ENCODE data around the gene ZNF575. TPM values are rescaled to one million over a fixed set of nuclear protein-coding genes. Genes with fewer than 3 reads are reported as not detected.
"Not testable (repeated sequence)": the region's sequence is repeated elsewhere in the genome, so short reads cannot be mapped to it uniquely, and the experiment has no call there.

Gene ZNF575
- total RNA-seq, 2 experiments from 2014 or later = 3.1 to 5.2 TPM

DNA sequence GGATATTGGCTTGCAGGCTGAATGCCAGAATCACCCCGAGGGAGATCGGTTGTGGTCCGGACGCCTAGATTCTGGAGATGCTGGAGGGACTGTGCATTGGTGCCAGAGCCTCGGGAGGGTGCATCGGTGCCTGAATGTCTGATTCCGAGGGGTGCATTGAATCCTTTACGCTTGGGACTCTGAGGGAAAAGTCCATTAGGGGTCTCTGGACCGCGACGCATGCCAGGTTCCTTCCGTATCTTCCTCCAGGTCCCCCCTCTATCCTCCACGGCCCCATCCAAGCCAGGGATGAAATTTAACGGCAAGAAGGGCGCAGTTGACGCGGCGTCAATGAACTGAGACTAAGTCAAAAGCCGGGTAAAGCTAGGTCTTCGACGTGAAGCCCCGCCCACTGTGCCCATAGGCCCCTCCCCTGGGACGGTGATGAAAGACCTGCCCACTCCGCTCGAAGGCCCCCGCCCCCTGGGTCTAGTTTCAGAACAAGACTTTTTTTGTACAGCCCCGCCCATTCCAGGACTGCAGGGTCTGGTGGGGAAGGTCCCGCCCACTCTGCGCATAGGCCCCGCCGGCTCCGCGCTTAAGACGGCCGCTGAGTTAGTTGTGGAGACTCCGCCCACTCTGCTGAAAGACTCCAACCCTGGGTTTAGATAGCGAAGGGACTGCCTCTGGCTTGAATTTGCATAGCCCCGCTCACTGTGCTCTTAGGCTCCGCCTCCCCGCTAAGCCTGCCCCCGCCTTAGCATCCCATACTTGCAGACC lies 737 bp downstream of the ZNF575 start:
- peak; percentile 100 for DNase-seq
- no peaks in the 10 kb centered on the region for H3K27me3 Mint-ChIP-seq (ENCODE audit: low read depth)
- H3K4me3 Mint-ChIP-seq = peak overlapping the region; percentile 80
- H3K36me3 Mint-ChIP-seq (ENCODE audit: low read depth) = peaks cover 15% of the 10 kb centered on the region
- peak overlapping the region; percentile 87 for H3K27ac Mint-ChIP-seq
- CTCF ChIA-PET = interaction anchor here (0.6 to 3.2 kb wide), 4 partner anchors 14 to 233 kb away, joined by 3 to 14 read pairs (median 4); no protein-coding TSS in a partner anchor
- intact Hi-C loops (cut with micrococcal nuclease) = loop anchor here (1.0 to 2.0 kb wide), 9 partner anchors 8 to 231 kb away; partner anchors contain the start of genes IRGQ, PHLDB3, PINLYP and SMG9
- H3K4me1 Mint-ChIP-seq (ENCODE audit: low read depth) = peaks cover 15% of the 10 kb centered on the region
- H3K9me3 Mint-ChIP-seq = peaks cover 5% of the 10 kb centered on the region

DNA sequence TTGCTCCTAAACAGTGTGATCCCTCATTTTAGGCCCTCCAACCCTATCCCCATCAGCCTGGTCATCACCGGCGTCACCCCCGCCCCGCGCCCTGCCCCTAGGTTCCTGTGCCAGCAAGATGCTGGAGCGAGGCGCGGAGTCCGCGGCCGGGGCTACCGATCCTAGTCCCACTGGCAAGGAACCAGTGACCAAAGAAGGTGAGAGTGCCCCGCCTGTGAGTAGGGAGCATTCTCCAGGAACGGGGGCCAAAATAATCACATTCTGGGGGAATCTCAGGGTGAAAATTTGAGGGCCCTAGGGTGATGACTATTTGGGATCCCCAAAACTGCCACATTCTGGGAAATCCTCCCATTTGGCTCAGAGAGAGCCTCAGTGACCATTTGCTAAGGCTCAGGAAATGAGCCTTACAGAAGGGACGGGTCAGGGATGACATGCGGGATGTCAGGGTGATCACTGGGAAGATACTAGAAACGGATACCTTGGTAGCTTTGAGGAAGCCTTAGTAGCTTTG lies 1.4 kb downstream of the ZNF575 start:
- Mint-ChIP-seq H3K9me3 (peaks cover 10% of the 10 kb centered on the region), H3K27me3 (ENCODE audit: low read depth) (no peaks in the 10 kb centered on the region)
- CTCF ChIA-PET = interaction anchor here (0.6 to 4.0 kb wide), 6 partner anchors 9 to 232 kb away, joined by 3 to 28 read pairs (median 10); partner anchors contain the start of genes IRGQ and ZNF576

DNA sequence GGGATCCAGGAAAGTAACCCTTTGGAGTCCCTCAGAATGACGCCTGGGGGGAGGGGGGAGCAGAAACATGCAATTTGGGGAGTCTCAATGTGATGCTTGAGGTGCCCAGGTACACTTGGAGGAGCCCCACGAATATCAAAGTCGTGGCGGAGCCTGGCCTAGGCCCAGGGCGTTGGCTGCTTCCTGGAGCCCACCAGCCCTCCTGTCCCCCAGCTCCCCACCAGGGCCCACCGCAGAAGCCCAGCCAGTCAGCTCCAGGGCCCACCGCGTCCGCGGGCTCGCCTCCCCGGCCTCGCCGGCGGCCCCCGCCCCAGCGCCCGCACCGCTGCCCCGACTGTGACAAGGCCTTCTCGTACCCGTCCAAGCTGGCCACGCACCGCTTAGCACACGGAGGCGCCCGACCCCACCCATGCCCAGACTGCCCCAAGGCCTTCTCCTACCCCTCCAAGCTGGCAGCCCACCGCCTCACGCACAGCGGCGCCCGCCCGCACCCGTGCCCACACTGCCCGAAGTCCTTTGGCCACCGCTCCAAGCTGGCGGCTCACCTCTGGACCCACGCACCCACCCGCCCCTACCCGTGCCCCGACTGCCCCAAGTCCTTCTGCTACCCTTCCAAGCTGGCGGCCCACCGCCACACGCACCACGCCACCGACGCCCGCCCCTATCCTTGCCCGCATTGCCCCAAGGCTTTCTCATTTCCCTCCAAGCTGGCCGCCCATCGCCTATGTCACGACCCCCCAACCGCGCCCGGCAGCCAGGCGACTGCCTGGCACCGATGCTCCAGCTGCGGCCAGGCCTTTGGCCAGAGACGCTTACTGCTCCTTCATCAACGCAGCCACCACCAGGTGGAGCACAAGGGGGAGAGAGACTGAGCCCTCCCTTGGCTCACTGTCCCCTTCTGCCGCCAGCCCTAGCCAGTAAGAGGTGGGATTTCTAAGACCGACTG lies 2.1 kb downstream of the ZNF575 start:
- Mint-ChIP-seq H3K4me1 (ENCODE audit: low read depth) (peaks cover 15% of the 10 kb centered on the region), H3K36me3 (ENCODE audit: low read depth) (peaks cover 26% of the 10 kb centered on the region), H3K9me3 (peaks cover 11% of the 10 kb centered on the region), H3K4me3 (no peak overlapping the region), H3K27ac (peak overlapping the region; percentile 74), H3K27me3 (ENCODE audit: low read depth) (no peaks in the 10 kb centered on the region)
- CTCF ChIA-PET = interaction anchor here (0.5 to 4.0 kb wide), 6 partner anchors 10 to 130 kb away, joined by 3 to 28 read pairs (median 4); partner anchors contain the start of genes IRGQ and ZNF576
- intact Hi-C loops (cut with micrococcal nuclease) = loop anchor here (1.0 kb wide), 1 partner anchor 219 kb away; the partner anchor contains the start of gene SMG9
- peak; percentile 28 for DNase-seq

More for the DNA sequence above, 1.4 kb downstream of the ZNF575 start:
- peak overlapping the region; percentile 80 for H3K4me3 Mint-ChIP-seq
- intact Hi-C loops (cut with micrococcal nuclease) = loop anchor here (1.0 kb wide), 1 partner anchor 220 kb away; the partner anchor contains the start of gene SMG9
- H3K4me1 Mint-ChIP-seq (ENCODE audit: low read depth) = peaks cover 15% of the 10 kb centered on the region
- DNase-seq = no peak
- H3K36me3 Mint-ChIP-seq (ENCODE audit: low read depth) = peaks cover 20% of the 10 kb centered on the region
- H3K27ac Mint-ChIP-seq = peak overlapping the region; percentile 87

DNA sequence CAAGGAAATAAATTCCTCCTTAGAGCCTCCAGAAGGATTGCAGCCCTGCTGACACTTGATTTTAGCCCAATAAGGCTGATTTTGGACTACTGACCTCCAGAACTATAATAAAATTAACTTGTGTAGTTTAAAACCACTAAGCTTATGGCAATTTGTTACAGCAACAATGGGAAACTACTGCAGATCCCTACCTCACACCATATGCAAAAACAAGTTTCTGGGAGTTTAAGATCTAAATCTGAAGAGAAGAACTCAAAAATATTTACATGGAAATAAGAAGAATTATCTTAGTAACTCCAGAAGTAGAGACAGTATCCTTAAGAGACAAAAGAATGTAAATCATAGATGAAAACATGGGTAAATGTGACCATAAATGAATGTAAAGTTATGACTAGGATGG lies 5.9 kb downstream of the ZNF575 start:
- no peaks in the 10 kb centered on the region for H3K27me3 Mint-ChIP-seq (ENCODE audit: low read depth)
- peaks cover 11% of the 10 kb centered on the region for H3K9me3 Mint-ChIP-seq
- peaks cover 50% of the 10 kb centered on the region for H3K36me3 Mint-ChIP-seq (ENCODE audit: low read depth)
- intact Hi-C loops (cut with micrococcal nuclease) = no loop called here
- DNase-seq = no peak
- no peak overlapping the region for H3K4me3 Mint-ChIP-seq
- H3K4me1 Mint-ChIP-seq (ENCODE audit: low read depth) = peaks cover 6% of the 10 kb centered on the region
- CTCF ChIA-PET = interaction anchor here (1.6 kb wide), 1 partner anchor 16 kb away, joined by 3 read pairs; no protein-coding TSS in a partner anchor
- peak overlapping the region; percentile 0 for H3K27ac Mint-ChIP-seq

DNA sequence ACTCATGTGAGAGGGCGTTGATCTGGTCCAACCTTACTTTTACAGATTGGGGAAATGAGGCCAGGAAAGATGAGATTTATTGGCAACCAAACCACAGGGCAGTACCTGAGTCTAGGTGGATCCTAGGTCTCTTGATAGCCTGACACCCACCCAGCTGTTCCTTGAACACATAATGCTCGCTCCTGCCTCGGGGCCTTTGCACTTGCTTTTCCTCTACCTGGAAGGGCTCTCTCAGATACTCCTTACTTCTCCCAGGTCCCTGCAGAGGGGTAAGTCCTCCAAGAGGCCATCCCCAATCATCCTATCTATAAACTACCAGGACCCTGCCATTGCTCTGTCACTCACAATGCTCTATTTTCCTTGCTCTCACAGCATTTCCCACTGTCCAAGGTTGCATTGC lies 7.4 kb downstream of the ZNF575 start:
- H3K36me3 Mint-ChIP-seq (ENCODE audit: low read depth) = peaks cover 55% of the 10 kb centered on the region
- H3K27ac Mint-ChIP-seq = no peak overlapping the region
- H3K4me1 Mint-ChIP-seq (ENCODE audit: low read depth) = peaks cover under 1% of the 10 kb centered on the region
- peaks cover 11% of the 10 kb centered on the region for H3K9me3 Mint-ChIP-seq
- CTCF ChIA-PET = interaction anchor here (1.6 kb wide), 1 partner anchor 15 kb away, joined by 3 read pairs; no protein-coding TSS in a partner anchor
- DNase-seq = no peak
- intact Hi-C loops (cut with micrococcal nuclease) = no loop called here
- H3K27me3 Mint-ChIP-seq (ENCODE audit: low read depth) = no peaks in the 10 kb centered on the region
- no peak overlapping the region for H3K4me3 Mint-ChIP-seq

DNA sequence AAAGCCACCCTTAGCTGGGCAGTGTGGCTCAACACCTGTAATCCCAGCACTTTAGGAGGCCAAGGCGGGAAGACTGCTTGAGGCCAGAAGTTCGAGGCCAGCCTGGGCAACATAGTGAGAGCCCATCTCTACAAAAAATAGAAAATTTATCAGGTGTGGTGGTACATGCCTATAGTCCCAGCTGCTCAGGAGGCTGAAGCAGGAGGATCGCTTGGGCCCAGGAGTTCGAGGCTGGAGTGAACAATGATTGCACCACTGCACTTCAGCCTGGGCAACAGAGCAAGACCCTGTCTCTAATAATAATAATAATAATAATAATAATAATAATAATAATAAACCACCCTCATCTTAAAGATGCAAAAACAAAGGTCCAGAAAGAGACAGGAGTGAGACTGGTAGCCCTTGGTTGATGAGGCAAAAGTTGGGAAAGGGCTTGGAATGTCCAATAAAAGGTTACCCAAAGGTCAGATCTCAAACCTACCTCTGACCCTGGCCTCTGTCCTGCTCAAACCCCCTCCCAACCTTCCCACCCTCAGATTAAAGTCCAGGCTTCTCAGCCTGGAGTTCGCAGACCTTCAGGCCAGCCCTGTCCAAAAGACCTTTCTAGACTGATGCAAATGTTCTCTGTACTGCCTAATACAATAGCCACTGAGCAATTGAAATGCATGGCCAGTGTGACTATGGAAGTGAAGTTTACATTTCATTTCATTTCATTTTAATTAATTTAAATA lies 9.1 kb downstream of the ZNF575 start:
- H3K9me3 Mint-ChIP-seq = peaks cover 11% of the 10 kb centered on the region
- intact Hi-C loops (cut with micrococcal nuclease) = no loop called here
- H3K27me3 Mint-ChIP-seq (ENCODE audit: low read depth) = no peaks in the 10 kb centered on the region
- no peak overlapping the region for H3K27ac Mint-ChIP-seq
- no peak overlapping the region for H3K4me3 Mint-ChIP-seq
- no peak for DNase-seq
- H3K4me1 Mint-ChIP-seq (ENCODE audit: low read depth) = no peaks in the 10 kb centered on the region
- CTCF ChIA-PET = interaction anchor here (2.2 kb wide), 1 partner anchor 13 kb away, joined by 8 read pairs; no protein-coding TSS in a partner anchor
- peaks cover 55% of the 10 kb centered on the region for H3K36me3 Mint-ChIP-seq (ENCODE audit: low read depth)

DNA sequence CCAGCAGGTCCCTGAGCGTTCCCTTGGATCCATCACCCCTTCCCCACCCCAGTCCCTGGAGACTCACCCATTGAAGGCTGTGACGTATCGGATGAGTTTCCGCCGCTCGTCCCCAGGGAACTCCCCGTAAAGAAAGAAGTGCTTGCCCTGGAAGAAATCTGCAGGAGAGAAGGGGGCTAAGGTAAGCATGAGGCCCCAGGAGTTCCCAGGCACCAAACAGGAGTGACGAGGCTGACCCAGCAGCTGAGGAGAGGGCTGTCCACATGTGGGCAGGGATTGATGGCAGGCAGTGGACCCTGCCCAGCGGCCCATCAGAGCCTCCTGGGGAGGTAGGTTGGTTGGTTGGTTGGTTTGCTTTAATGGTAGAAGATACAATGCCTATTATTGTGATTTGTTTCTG lies 11.1 kb downstream of the ZNF575 start:
- Mint-ChIP-seq H3K4me3 (no peak overlapping the region), H3K27ac (no peak overlapping the region), H3K4me1 (ENCODE audit: low read depth) (no peaks in the 10 kb centered on the region), H3K9me3 (peaks cover 3% of the 10 kb centered on the region), H3K27me3 (ENCODE audit: low read depth) (no peaks in the 10 kb centered on the region), H3K36me3 (ENCODE audit: low read depth) (peaks cover 40% of the 10 kb centered on the region)
- intact Hi-C loops (cut with micrococcal nuclease) = no loop called here
- DNase-seq = no peak
- CTCF ChIA-PET = interaction anchor here (2.2 kb wide), 1 partner anchor 11 kb away, joined by 8 read pairs; no protein-coding TSS in a partner anchor

DNA sequence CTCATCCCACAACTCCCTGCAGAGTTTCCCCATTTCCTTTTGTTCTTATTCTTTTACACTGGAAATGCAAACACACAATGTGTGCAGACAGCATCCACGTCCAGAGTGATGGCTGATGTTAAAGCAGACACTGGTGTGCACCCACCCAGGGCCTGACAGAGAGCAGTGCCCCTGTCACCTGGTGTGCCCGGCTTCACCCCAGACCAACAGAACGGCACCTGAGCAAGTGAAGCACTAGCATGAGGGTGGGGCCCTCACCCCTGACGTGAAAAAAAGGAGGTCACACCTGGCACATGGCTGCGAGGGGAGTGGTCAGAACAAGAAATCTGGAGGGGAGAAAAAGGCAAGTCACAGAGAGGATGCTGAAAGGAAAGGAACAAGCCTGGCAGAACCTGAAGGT lies 12.3 kb downstream of the ZNF575 start:
- H3K36me3 Mint-ChIP-seq (ENCODE audit: low read depth) = peaks cover 30% of the 10 kb centered on the region
- H3K9me3 Mint-ChIP-seq = no peaks in the 10 kb centered on the region
- H3K27ac Mint-ChIP-seq = peak overlapping the region; percentile 50

DNA sequence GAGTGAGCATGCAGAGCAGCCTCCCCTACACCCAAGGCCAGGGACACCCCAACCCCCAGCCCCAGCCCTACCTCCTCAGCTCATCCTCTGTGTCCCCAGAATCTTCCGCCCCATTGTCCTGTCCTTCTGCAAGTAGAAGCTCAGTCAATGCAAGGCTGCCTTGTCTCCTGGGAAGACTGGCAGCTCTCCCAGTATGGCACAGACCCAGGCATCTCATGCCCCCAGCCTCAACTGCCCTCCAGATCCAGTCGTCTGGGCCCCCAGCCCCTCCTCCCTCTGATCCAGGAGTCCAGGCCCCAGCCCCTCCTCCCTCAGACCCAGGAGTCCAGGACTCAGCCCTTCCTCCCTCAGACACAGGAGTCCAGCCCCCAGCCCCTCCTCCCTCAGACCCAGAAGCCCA lies 13.0 kb downstream of the ZNF575 start:
- Mint-ChIP-seq H3K27ac (no peak overlapping the region), H3K27me3 (ENCODE audit: low read depth) (no peaks in the 10 kb centered on the region), H3K36me3 (ENCODE audit: low read depth) (peaks cover 32% of the 10 kb centered on the region), H3K4me3 (no peak overlapping the region), H3K9me3 (no peaks in the 10 kb centered on the region), H3K4me1 (ENCODE audit: low read depth) (no peaks in the 10 kb centered on the region)
- intact Hi-C loops (cut with micrococcal nuclease) = no loop called here
- no peak for DNase-seq
- CTCF ChIA-PET = interaction anchor here (1.8 kb wide), 1 partner anchor 9 kb away, joined by 6 read pairs; no protein-coding TSS in a partner anchor

More for the DNA sequence above, 12.3 kb downstream of the ZNF575 start:
- H3K4me3 Mint-ChIP-seq = no peak overlapping the region
- no peaks in the 10 kb centered on the region for H3K4me1 Mint-ChIP-seq (ENCODE audit: low read depth)
- no peak for DNase-seq
- intact Hi-C loops (cut with micrococcal nuclease) = no loop called here
- CTCF ChIA-PET = interaction anchor here (1.8 kb wide), 1 partner anchor 10 kb away, joined by 6 read pairs; no protein-coding TSS in a partner anchor
- H3K27me3 Mint-ChIP-seq (ENCODE audit: low read depth) = no peaks in the 10 kb centered on the region

DNA sequence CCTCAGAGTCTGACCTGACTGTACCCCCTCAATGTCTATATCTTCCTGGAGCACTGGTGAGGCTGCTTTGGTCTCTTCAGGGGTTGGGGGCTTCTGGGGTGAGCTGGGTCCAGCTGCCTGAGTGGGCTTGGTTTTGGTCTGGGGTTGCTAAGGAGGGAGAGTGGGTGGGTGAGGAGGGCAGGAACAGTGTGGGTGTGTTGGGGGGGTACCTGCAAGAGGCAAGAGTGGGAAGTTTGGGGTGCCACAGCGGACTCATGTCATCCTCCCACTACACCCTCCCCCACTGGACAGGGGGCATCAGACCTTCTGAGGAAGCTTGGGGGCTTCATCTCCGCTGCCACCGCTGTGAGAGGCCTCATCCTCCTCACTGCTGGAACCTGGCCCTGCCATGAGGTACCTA lies 13.6 kb downstream of the ZNF575 start:
- CTCF ChIA-PET = interaction anchor here (1.8 kb wide), 1 partner anchor 9 kb away, joined by 6 read pairs; no protein-coding TSS in a partner anchor

DNA sequence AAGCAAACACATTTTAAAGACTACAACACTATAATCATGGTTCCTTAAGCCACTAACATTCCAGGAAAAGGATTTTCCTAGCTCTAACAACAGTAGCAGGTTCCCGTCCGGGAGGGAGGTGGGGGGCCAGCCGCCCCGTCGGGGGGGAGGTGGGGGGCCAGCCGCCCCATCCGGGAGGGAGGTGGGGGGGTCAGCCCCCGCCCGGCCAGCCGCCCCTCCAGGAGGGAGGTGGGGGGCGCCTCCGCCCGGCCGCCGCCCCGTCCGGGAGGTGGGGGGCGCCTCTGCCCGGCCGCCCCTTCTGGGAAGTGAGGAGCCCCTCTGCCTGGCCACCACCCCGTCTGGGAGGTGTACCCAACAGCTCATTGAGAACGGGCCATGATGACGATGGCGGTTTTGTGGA lies 14.9 kb downstream of the ZNF575 start:
- H3K27ac Mint-ChIP-seq; intact Hi-C loops (cut with micrococcal nuclease); CTCF ChIA-PET; H3K27me3 Mint-ChIP-seq (ENCODE audit: low read depth); H3K4me1 Mint-ChIP-seq (ENCODE audit: low read depth); H3K9me3 Mint-ChIP-seq; H3K4me3 Mint-ChIP-seq; DNase-seq: not testable (repeated sequence)
- H3K36me3 Mint-ChIP-seq (ENCODE audit: low read depth) = peaks cover 30% of the 10 kb centered on the region

More for the DNA sequence above, 13.6 kb downstream of the ZNF575 start:
- Mint-ChIP-seq H3K4me1 (ENCODE audit: low read depth) (no peaks in the 10 kb centered on the region), H3K27ac (no peak overlapping the region), H3K27me3 (ENCODE audit: low read depth) (no peaks in the 10 kb centered on the region), H3K4me3 (no peak overlapping the region), H3K36me3 (ENCODE audit: low read depth) (peaks cover 33% of the 10 kb centered on the region), H3K9me3 (no peaks in the 10 kb centered on the region)
- DNase-seq = no peak
- intact Hi-C loops (cut with micrococcal nuclease) = no loop called here

Data from activated naive CD4-positive, alpha-beta T cell treated with anti-CD3 and anti-CD28 coated beads for 36 hours (primary cell).